ENCODE measurements around the gene APRT.
"Not testable (repeated sequence)": the region's sequence is repeated elsewhere in the genome, so short reads cannot be mapped to it uniquely, and the experiment has no call there.

The APRT gene

DNA sequence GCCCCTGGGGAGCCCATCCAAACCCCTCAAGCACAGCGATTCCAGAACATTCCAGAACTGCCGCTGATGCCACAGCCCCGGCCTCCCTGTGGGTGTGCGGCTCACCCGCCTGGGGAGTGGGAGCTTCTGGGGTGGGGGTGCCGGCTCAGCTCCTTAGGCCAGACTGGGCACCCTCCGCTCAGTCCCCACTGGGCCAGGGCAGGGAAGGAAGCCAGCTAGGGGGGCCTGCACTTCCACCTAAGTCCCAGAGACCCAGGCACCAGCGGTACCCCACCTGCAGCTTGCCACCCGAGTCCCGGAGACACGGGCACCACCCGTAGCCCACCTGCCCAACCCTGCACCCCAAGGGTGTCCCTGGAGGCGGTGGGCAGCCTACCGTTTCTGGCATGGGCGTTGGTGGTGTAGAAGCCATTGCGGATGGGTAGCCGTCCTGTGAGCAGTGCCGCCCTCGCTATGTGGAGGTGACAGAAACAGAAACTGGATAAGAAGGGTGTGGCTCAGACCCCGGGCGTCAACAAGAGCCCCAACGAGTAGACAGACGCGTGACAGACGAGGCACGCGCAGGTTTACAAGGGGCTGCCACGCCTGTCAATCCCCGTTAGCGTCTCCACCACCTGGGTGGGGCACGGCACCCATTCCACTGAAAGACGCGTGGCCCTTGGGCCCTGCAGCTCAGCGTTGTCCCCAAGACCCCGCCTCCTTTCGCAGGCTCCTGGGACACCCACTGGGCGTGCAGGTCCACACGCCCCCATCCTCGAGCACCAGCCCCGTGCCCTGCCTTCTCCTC is 30.0 kb upstream of the APRT start:
- DNase-seq, result no peak

DNA sequence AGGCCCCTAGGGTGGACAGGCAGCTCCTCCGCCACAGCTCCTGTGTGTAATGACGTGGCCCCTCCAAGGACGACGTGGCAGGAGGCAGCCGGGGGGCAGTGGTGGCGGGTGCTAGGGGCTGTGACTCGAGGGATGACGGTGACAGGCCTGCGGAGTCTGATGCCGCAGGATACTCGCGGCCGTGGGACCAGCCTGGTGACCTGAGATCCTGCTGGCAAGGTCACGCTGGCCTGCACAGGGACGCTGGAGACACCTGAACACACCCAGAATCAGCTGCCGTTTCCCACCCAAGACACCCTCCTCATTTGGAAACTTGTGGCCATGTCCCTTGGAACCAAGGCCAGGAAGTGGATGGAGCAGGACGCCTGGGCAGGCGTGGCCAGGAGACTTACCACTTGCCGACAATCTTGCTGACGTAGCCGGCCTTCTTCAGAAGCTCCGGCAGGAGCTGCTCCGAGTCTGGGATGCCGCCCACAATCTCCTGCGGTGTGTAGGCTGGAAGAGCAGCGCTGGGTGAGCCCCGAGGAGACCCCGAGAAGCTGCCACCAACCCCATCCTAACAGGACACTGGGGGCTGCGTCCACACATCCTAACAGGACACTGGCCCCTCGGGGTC is 29.0 kb upstream of the APRT start:
- DNase-seq, result no peak

DNA sequence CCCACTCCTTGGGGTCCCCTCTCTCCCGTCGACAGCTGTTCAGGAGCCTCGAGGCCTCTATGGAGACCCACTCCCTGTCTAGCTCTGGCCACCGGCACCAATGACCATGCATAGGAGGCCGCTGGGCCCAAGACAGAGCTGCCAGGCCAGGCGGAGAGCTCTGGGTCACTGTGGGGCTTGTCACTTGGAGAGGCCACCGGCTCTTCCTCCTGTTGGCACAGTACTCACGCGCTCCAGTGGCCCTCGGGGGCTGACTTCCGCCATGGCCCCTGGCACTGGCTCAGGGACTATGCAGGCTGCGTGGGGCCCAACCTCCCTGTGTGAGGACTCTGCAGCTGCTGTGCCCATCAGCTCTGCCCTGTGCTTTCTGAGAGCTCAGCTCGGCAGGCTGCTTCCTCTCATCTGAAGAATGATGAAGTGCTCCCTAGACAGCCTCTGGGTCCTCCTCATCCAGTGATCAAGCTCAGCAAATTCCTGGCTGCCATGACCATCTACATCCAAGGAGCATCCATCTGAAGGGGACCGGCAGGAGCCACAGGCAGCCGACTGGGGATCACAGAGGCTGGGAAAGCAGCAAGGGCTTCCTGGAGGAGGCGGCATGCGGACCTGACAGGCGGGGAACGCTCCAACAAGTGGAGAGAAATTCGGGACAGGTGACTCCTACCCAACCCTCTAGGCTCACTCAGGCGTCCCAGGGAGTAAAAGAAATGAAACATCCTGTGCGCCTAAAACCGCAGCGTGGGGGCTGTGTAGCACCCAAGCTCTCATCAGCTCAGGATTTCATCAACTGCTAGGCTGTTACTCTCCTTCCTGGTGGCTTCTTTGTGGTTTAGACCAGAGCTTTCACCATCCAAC is 28.2 kb upstream of the APRT start:
- DNase-seq, result peak; percentile 8

GRCh38 chr16:88839026-88839529 is 27.4 kb upstream of the APRT start:
- DNase-seq, result no peak

DNA sequence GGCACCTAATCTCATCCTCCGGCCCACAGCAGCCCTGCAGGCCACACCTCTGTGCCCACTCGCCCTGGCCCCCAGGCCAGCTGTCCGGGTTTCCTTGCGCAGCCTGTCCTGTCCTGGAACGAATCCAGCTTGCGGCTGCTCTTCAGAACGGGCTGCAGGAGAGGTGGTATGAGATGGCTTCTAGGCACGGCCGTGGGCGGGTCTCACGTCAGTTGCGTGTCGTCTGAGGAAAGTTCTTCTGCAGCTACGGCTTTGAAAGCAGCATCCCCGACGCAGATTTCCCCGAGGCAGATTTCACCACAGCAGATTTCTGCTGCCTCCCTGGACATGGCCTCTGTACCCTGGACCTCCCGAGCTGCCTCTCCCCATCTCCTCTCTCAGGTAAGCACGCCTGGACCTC is 26.8 kb upstream of the APRT start:
- no peak for DNase-seq

GRCh38 chr16:88837806-88838205 is 26.1 kb upstream of the APRT start:
- DNase-seq, result no peak

- no peak for DNase-seq
Measured at GRCh38 chr16:88836791-88837190, 25.1 kb upstream of the APRT start.

- DNase-seq, result no peak
Measured at GRCh38 chr16:88835818-88836217, 24.1 kb upstream of the APRT start.

GRCh38 chr16:88835383-88835782 is 23.7 kb upstream of the APRT start:
- no peak for DNase-seq

GRCh38 chr16:88834670-88835069 is 22.9 kb upstream of the APRT start:
- no peak for DNase-seq

DNA sequence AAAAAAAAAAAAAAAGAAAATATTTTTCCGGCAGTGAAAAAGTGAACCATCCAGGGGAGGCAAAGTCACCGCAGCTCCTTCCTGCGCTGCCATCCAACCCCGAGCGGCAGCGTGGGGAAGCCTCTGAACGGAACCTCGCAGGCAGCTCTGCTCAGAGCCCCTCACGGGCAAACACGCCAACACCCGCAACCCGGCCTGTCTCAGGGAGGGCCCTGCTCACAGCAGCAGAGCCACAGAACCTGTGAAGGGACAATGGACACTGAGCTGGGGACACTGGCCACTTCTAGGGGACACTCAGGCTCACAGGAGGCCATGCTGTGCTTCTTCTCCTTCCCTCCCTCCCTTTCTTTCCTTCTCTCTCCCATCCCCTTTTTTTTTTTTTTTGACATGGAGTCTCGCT is 21.4 kb upstream of the APRT start:
- no peak for DNase-seq

GRCh38 chr16:88831838-88832237 is 20.1 kb upstream of the APRT start:
- no peak for DNase-seq

- no peak for DNase-seq
Measured at GRCh38 chr16:88830783-88831182, 19.1 kb upstream of the APRT start.

GRCh38 chr16:88830258-88830657 is 18.5 kb upstream of the APRT start:
- DNase-seq, result no peak

DNA sequence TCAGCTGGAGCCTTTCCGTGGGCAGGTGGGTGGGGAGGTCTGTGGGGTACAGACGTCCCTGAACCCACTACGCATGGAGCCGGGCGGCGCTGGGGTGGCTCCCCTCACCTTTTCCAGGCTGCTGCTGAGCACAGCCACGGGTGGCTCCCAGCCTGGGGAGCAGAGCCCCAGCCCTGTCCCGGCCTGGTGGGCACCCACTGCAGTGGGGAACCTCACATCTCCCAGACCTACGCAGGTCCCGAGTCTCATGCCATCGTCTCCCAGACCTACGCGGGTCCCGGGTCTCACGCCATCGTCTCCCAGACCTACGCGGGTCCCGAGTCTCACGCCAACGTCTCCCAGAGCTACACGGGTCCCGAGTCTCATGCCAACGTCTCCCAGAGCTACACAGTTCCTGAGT is 17.0 kb upstream of the APRT start:
- no peak for DNase-seq

- no peak for DNase-seq
Measured at GRCh38 chr16:88827727-88828126, 16.0 kb upstream of the APRT start.

GRCh38 chr16:88826070-88826840 is 14.5 kb upstream of the APRT start:
- no peak for DNase-seq

GRCh38 chr16:88825146-88825545 is 13.4 kb upstream of the APRT start:
- DNase-seq, result no peak

DNA sequence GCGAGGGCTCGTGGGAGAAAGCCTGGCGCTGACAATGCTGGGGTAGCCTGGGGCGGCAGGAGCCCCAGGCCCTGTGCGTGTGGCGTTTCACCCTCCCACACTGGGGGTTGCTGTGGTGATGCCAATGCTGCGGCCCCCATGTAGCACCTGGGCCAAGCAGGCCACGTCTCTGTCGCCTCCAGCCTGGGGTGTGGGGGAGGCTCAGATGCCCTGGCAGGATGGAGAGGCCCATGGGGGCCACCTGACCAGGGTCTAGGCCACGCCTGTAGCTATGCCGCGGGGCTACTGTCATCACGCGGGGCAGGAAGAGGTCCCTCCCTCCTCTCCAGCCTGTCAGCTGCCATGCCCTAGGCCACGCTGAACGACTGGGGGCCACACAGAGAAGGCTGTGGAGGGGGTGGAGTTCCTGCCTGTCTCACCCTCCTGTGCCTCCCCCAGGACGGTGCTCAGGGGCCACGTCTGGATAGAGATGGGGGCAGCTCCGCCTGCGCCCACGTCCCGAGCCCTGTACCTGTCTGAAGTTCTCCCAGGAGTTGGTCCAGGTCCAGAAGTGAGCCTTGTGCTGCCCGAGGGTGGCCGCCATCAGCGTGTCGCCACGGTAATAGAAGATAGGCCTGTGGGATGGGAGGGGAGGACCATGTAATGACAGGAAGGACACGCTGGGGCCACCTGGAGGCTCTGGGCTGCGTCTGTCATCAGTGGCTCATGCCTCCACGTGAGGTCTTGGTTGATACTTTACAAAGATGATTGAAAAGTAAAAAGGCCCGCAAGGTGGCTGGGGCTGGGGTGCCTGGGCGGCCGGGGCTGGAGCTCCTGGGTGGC is 12.7 kb upstream of the APRT start:
- no peak for DNase-seq

GRCh38 chr16:88823646-88824045 is 11.9 kb upstream of the APRT start:
- DNase-seq, result not testable (repeated sequence)

DNA sequence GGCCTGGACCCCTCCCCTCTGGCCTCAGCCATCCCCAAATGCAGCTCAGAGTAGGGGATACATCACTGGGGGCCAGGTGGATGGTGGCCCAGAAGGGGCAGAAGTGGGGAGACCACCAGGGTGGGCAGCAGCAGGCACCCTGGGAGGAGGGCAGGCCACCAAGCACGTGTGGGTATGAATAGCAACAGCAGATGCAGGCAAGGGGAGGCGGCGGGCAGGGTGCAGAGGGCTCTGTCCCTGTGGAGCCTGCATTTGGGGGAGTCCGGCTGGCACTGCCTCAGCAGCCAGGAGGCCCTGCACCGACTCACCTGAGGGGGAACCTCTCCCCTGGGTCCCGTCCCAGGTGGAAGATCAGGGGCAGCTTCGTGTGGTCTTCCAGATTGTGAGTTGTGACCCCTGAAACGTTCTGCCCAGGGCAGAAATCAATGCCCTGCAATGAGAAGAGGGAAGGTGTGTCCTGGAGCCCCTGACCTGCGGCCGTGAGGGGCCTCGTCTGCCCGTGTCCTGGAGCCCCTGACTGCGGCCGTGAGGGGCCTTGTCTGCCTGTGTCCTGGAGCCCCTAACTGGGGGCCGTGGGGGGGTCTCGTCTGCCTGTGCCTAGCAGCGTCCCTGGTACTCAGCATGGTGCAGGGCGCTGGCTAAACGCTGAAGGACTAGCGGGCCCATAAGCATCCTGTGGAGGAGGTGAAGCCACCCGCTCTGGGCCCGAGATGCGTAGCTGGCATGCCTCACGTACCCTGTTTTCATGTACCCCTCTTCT is 10.7 kb upstream of the APRT start:
- DNase-seq, result no peak

Data from suppressor macrophage treated with lipopolysaccharide for 4 hours (primary cell).